ENCODE data around the gene GMPR.

The GMPR gene

GRCh38 chr6:16306334-16306733 is 67.9 kb downstream of the GMPR start:
- DNase-seq: no peak

GRCh38 chr6:16311763-16312162 is 73.4 kb downstream of the GMPR start:
- DNase-seq: no peak

- DNase-seq: no peak
Observed at GRCh38 chr6:16313732-16314131, 75.3 kb downstream of the GMPR start.

GRCh38 chr6:16314296-16314695 is 75.9 kb downstream of the GMPR start:
- no peak for DNase-seq

- peak in 1 of 2 experiments; percentile 38 for DNase-seq
Observed at GRCh38 chr6:16316741-16317251, 78.4 kb downstream of the GMPR start.

- no peak for DNase-seq
Observed at GRCh38 chr6:16318538-16318937, 80.2 kb downstream of the GMPR start.

- DNase-seq: no peak
Observed at GRCh38 chr6:16318953-16319720, 80.8 kb downstream of the GMPR start.

- no peak for DNase-seq
Observed at GRCh38 chr6:16319813-16320532, 81.6 kb downstream of the GMPR start.

- DNase-seq: no peak
Observed at GRCh38 chr6:16320533-16321340, 82.3 kb downstream of the GMPR start.

- no peak for DNase-seq
Observed at GRCh38 chr6:16321341-16321710, 82.9 kb downstream of the GMPR start.

- no peak for DNase-seq
Observed at GRCh38 chr6:16321826-16322225, 83.4 kb downstream of the GMPR start.

GRCh38 chr6:16322666-16323312 is 84.4 kb downstream of the GMPR start:
- DNase-seq: peak in 1 of 2 experiments; percentile 24

- DNase-seq: no peak
Observed at GRCh38 chr6:16324184-16324583, 85.8 kb downstream of the GMPR start.

- no peak for DNase-seq
Observed at GRCh38 chr6:16324606-16325225, 86.3 kb downstream of the GMPR start.

- DNase-seq: no peak
Observed at GRCh38 chr6:16326531-16326930, 88.1 kb downstream of the GMPR start.

GRCh38 chr6:16326971-16327776 is 88.8 kb downstream of the GMPR start:
- DNase-seq: no peak

GRCh38 chr6:16327777-16328325 is 89.5 kb downstream of the GMPR start:
- DNase-seq: no peak

- no peak for DNase-seq
Observed at GRCh38 chr6:16329233-16329632, 90.8 kb downstream of the GMPR start.

GRCh38 chr6:16331384-16332174 is 93.2 kb downstream of the GMPR start:
- DNase-seq: peak in 1 of 2 experiments; percentile 35

GRCh38 chr6:16332175-16332542 is 93.8 kb downstream of the GMPR start:
- peak; percentile 40 to 54 for DNase-seq

All from NCI-H187 (cell line).